Mucosa of descending colon (tissue), 3 donors: ENCODE data around the gene CRYBB1. TPM values are rescaled to one million over a fixed set of nuclear protein-coding genes. Genes with fewer than 3 reads are reported as not detected.
A peak's percentile ranks its signal among the peaks of the same experiment; 100 is the strongest.

Experiments
- ATAC-seq: fragments of 200-7000 bp; cut with Tn5 transposase; one replicate; pipeline ENCODE4 v1.9.1; 2020; ENCODE audit warnings: mild to moderate bottlenecking, moderate library complexity
- DNase-seq, 3 donors: peaks; one replicate each; pipeline ENCODE4 v3.0.0-alpha.2; 2020
- H3K36me3 ChIP-seq: fragments of 200-600 bp; one replicate; pipeline ENCODE4 v1.8.0; 2021; ENCODE audit warnings: low read depth, mild to moderate bottlenecking
- H3K4me1 ChIP-seq: fragments of 200-600 bp; one replicate; pipeline ENCODE4 v1.8.0; 2021; ENCODE audit warnings: low read depth, mild to moderate bottlenecking
- H3K4me3 ChIP-seq: fragments of 200-600 bp; one replicate; pipeline ENCODE4 v1.8.0; 2021; ENCODE audit warnings: mild to moderate bottlenecking
- H3K9me3 ChIP-seq: fragments of 200-600 bp; one replicate; pipeline ENCODE4 v1.8.0; 2021; ENCODE audit warnings: mild to moderate bottlenecking
- intact Hi-C, 2 donors: fragments of 100-400 bp; cut with DNase I in 1 of 2; cut with micrococcal nuclease in 1 of 2; formaldehyde crosslinking; loops; one replicate each; pipeline versions ENCODE4 v1.11.0 to v1.11.1; 2022; cut with DNase I, micrococcal nuclease
- long read RNA-seq, 2 donors: library from polyadenylated mRNA; unstranded; transcript quantifications; one replicate each; pipeline ENCODE4 v2.0.0, GENCODE V29; 2019 to 2021
- total RNA-seq, 3 donors: library from RNA; stranded (reverse); fragmentation: NEBNext Ultra II Directional in 2 of 3; extraction: Animal tissue kit (Norgen Biotek cat#: 25700) in 2 of 3; gene quantifications; one replicate each; pipeline versions ENCODE4 v1.2.1 to v1.2.4, GENCODE V29; 2021 to 2023
- TF ChIP-seq, protein P1 (sequence below): fragments of 200-600 bp; IDR thresholded peaks from one replicate; pipeline ENCODE4 v1.8.0; 2022; ENCODE audit warnings: antibody characterized with exemption, mild to moderate bottlenecking
- donor health status: DM: no; HTN: no; CAD: no; lungs with moderate emphysema.
- donor health status: DM: no; HTN: no; CAD: no.
- donor health status: DM: no; HTN: yes; CAD: no.

CRYBB1 gene
- total RNA-seq: 1 to 10 TPM in 1 of 3 donors, not detected in 2; 1.0 TPM
- long read RNA-seq, donor 1: 0 reads
- long read RNA-seq, donor 2, partial matches to known transcripts: 0 of 1 reads
- long read RNA-seq, donor 2, other reads (novel, unspliced or antisense): 1 of 1 reads

DNA sequence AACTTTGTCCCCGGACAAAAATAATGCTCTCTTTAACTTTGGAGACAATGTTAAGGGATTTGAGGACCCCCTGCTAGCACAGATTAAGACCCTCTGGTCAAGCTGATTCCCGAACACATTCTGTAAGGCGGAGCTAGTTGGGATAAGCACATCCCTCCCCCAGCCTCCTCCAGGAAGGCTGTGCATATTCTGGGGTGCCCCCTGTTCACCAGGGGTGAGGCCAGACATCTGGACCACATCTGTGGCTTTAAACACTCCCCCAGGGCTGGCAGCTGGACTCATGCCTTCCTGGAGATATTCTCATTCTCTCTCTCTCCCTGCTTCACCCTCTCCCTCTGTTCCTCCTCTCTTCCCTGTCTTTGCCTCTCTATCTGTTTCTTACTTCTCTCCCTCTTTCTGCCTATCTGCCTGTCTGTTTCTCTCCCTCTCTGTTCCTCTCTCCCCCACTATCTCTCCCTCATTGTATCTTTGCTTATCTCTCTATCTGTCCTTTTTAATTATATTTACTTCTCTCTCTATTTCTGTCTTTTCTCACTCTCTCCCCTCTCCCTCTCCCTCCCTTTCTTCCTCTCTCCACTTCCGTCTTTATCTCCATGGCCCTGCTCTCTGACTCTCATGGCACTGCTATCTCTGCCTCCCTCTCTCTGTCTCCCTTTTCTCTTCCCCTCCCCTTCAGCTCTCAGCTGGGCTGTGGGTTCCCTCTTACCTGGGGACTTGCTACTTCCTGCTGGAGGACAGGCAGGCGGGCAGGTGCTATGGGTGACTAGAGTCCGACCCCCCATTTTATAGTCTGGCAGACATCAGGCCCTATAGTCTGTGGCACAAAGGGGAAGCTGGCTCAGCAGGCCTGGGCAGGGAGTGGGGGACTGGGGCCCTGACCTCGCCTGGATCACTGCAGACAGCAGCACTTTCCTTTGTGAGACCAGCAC is at the start of gene CRYBB1:
TSS of gene CRYBB1 (minus strand) at position 757 of the 929 bp plus-strand sequence. CDS start 1,708 bp downstream, outside the sequence.
- TF ChIP-seq, protein P1, sequence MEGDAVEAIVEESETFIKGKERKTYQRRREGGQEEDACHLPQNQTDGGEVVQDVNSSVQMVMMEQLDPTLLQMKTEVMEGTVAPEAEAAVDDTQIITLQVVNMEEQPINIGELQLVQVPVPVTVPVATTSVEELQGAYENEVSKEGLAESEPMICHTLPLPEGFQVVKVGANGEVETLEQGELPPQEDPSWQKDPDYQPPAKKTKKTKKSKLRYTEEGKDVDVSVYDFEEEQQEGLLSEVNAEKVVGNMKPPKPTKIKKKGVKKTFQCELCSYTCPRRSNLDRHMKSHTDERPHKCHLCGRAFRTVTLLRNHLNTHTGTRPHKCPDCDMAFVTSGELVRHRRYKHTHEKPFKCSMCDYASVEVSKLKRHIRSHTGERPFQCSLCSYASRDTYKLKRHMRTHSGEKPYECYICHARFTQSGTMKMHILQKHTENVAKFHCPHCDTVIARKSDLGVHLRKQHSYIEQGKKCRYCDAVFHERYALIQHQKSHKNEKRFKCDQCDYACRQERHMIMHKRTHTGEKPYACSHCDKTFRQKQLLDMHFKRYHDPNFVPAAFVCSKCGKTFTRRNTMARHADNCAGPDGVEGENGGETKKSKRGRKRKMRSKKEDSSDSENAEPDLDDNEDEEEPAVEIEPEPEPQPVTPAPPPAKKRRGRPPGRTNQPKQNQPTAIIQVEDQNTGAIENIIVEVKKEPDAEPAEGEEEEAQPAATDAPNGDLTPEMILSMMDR: no peak
- H3K4me1 ChIP-seq: no peaks in the 10 kb centered on the region
- no peaks in the 10 kb centered on the region for H3K36me3 ChIP-seq
- ATAC-seq (peak; percentile 40), DNase-seq (peak in 1 of 3 donors; percentile 39)
- intact Hi-C loops: no loop called here
- no peak within 1 kb of the TSS for H3K4me3 ChIP-seq
- H3K9me3 ChIP-seq: no peaks in the 10 kb centered on the region

DNA sequence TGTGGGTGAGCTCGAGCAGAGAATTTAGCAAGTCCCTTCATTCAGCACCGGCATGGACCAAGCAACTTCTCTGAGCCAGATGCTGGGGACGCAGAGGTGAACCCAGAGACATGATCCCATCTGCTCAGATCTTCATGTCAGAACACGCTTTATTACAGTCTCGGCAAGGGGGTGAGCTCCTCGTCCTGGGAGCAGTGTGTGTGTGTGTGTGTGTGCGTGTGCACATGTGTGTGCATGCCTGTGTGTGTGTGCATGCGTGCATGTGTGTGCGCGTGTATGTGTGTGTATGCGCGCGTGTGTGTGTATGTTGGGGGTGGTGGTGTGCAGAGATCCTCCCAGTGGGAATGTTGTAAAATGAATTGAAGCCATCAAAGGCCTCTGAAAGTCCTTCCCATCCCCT is 49.3 kb upstream of the CRYBB1 start:
- DNase-seq (no peak), ATAC-seq (no peak)
- Histone ChIP-seq H3K9me3 (no peaks in the 10 kb centered on the region), H3K36me3 (no peaks in the 10 kb centered on the region), H3K4me3 (no peak overlapping the region), H3K4me1 (peaks cover 2% of the 10 kb centered on the region)
- TF ChIP-seq, protein P1: no peak
- intact Hi-C loops: no loop called here

DNA sequence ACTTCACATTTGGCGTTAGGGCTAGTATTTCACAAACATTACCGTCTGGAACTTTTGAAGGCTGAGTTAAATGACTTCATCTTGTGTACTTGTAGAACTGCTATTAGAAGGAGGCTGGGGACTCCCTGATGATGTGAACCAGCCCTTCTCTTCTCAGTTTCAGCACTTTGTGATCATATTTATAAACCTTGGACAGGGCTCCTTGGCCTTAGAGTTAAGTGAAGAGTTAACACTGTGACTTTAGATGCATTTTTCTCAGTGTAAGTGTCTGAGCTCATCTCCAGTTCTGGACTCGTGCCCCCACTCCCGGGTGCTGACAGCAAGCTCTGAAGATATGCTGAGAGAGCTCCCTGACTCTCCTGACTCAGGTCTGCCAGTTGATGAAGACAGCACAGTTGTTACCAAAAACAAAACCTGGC is 48.0 kb upstream of the CRYBB1 start:
- Histone ChIP-seq H3K4me1 (no peaks in the 10 kb centered on the region), H3K36me3 (no peaks in the 10 kb centered on the region), H3K9me3 (no peaks in the 10 kb centered on the region), H3K4me3 (no peak overlapping the region)
- no peak for ATAC-seq
- TF ChIP-seq, protein P1: no peak
- intact Hi-C loops: no loop called here
- DNase-seq: no peak

DNA sequence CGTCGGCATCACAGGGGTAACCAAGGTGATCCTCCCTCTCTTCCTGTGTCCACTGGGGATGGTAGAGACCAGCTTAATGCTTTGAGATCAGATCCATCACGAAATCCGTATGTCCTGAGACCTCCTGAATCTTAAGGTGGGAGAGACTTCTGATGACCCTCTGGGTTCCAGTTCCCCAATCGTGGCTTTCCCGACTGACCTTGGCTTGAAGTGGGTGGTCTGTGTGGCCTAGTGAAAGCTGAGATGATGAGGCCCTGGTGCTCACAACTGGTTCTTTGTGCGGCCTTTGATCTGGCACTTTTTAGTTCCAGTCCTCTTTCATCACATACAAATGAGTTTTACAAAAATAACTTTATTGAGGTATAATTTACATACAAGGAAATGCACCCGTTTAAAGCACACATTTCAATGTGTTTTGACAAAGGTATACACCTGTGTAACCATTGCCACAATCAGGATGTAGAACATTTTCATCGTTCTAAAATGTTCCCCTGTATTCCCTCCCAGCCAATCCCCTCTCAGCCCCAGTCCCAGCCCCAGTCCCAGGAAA is 45.6 kb upstream of the CRYBB1 start:
- DNase-seq (no peak), ATAC-seq (no peak)
- no peaks in the 10 kb centered on the region for H3K36me3 ChIP-seq
- H3K4me3 ChIP-seq: no peak overlapping the region
- TF ChIP-seq, protein P1: no peak
- intact Hi-C loops: no loop called here
- H3K4me1 ChIP-seq: peaks cover 4% of the 10 kb centered on the region
- no peaks in the 10 kb centered on the region for H3K9me3 ChIP-seq

DNA sequence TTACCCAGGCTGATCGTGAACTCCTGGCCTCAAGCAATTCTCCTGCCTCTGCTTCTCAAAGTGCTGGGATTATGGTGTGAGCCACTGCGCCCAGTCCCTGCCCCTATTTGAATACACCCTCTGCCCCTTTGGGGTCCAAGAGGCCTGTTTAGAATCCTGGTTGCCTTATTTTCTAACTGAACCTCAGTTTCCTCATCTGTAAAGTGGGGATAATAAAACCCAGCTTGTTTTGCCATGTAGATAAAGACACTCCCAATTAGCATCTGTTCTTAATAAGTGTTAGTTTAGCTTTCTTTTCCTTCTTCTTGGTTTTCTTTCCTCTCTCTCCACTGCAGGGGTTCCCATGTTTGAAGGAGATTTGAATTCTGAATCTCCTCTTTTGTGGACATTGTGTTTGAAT is 44.3 kb upstream of the CRYBB1 start:
- TF ChIP-seq, protein P1: no peak
- Histone ChIP-seq H3K4me3 (no peak overlapping the region), H3K4me1 (peaks cover 5% of the 10 kb centered on the region), H3K36me3 (no peaks in the 10 kb centered on the region), H3K9me3 (no peaks in the 10 kb centered on the region)
- ATAC-seq: no peak
- intact Hi-C loops: no loop called here
- no peak for DNase-seq
